SK-N-SH (cell line): Measurements from ENCODE around the gene RANBP9. TPM values are rescaled to one million over a fixed set of nuclear protein-coding genes. Genes with fewer than 3 reads are reported as not detected.

Experiments
- CTCF ChIA-PET: fragments of 300-600, 350-600 bp; formaldehyde crosslinking; extraction: SDS; loops from one replicate; lab custom pipeline; 2021; lab: Yijun Ruan, JAX
- POLR2A ChIA-PET: fragments of 350-600 bp; sonication (Branson Sonifier 250); formaldehyde crosslinking; extraction: SDS; loops from one replicate; lab custom pipeline; 2020; ENCODE audit warnings: antibody characterized with exemption, inconsistent platforms; lab: Yijun Ruan, JAX
- DNase-seq: peaks from one replicate; pipeline ENCODE4 v3.0.0; 2012
- H2AFZ ChIP-seq: fragments of 200-600 bp; sonication (generic); 2 replicates; pipeline ENCODE4 v1.8.1; 2016; ENCODE audit warnings: antibody characterized with exemption, mild to moderate bottlenecking, low read depth
- H3F3A ChIP-seq: fragments of 200-600 bp; sonication (generic); replicated peaks from 2 replicates; pipeline ENCODE3; 2016; ENCODE audit warnings: antibody characterized with exemption, mild to moderate bottlenecking; ENCODE audit not compliant: insufficient read depth
- H3K27ac ChIP-seq, 2 experiments: fragments of 200-500 bp in 1 of 2; fragments of 200-600 bp in 1 of 2; sonication (Bioruptor generic) in 1 of 2; sonication (generic), shearing (Covaris generic) in 1 of 2; 2 replicates each; pipeline versions ENCODE4 v1.5.1 to v1.6.1; 2014 to 2016; ENCODE audit warnings: low read depth in 2 of 2, inconsistent platforms in 1 of 2, low read length in 1 of 2, mild to moderate bottlenecking in 1 of 2, mixed read lengths in 1 of 2
- H3K27me3 ChIP-seq: fragments of 200-600 bp; sonication (generic), shearing (Covaris generic); 2 replicates; pipeline ENCODE4 v1.6.1; 2016; ENCODE audit warnings: mixed run types; ENCODE audit not compliant: insufficient read depth
- H3K36me3 ChIP-seq, 2 experiments: fragments of 200-500 bp in 1 of 2; fragments of 200-600 bp in 1 of 2; sonication (Bioruptor generic) in 1 of 2; sonication (generic) in 1 of 2; replicated peaks in 1 of 2; 2 replicates each; pipeline versions ENCODE3 to v1.5.1; 2014 to 2016; ENCODE audit warnings: low read length in 1 of 2, mild to moderate bottlenecking in 1 of 2; ENCODE audit not compliant: insufficient read depth in 2 of 2, control insufficient read depth in 1 of 2
- H3K4me1 ChIP-seq, 2 experiments: fragments of 200-500 bp in 1 of 2; fragments of 200-600 bp in 1 of 2; sonication (Bioruptor generic) in 1 of 2; sonication (generic), shearing (Covaris generic) in 1 of 2; 2 replicates each; pipeline versions ENCODE4 v1.5.1 to v1.6.1; 2014 to 2016; ENCODE audit warnings: low read depth in 1 of 2, low read length in 1 of 2, mixed run types in 1 of 2; ENCODE audit not compliant: insufficient read depth in 2 of 2, control insufficient read depth in 1 of 2
- H3K4me2 ChIP-seq: fragments of 200-600 bp; sonication (generic), shearing (Covaris generic); 2 replicates; pipeline ENCODE4 v1.6.1; 2017; ENCODE audit warnings: mixed run types
- H3K4me3 ChIP-seq, 2 experiments: fragments of 200-500 bp in 1 of 2; fragments of 200-600 bp in 1 of 2; sonication (Bioruptor generic) in 1 of 2; sonication (generic), shearing (Covaris generic) in 1 of 2; 2 replicates each; pipeline versions ENCODE4 v1.5.1 to v1.8.1; 2014 to 2016; ENCODE audit warnings: low read depth in 2 of 2, inconsistent platforms in 1 of 2, low read length in 1 of 2, mild to moderate bottlenecking in 1 of 2, mixed read lengths in 1 of 2, moderate library complexity in 1 of 2
- H3K79me2 ChIP-seq: fragments of 200-600 bp; sonication (generic); 2 replicates; pipeline ENCODE4 v1.8.1; 2017; ENCODE audit warnings: mild to moderate bottlenecking; ENCODE audit not compliant: insufficient read depth
- H3K9ac ChIP-seq: fragments of 200-600 bp; sonication (generic); 2 replicates; pipeline ENCODE4 v1.6.1; 2017; ENCODE audit warnings: mixed run types
- H3K9me2 ChIP-seq: fragments of 200-600 bp; sonication (generic); 2 replicates; pipeline ENCODE4 v1.6.1; 2017; ENCODE audit warnings: mixed run types
- H3K9me3 ChIP-seq: fragments of 200-600 bp; sonication (generic); 2 replicates; pipeline ENCODE4 v1.6.1; 2017; ENCODE audit warnings: mixed run types, mild to moderate bottlenecking, moderate library complexity
- H4K20me1 ChIP-seq: fragments of 200-600 bp; sonication (generic); 2 replicates; pipeline ENCODE4 v1.6.1; 2017; ENCODE audit warnings: mild to moderate bottlenecking, mixed run types; ENCODE audit not compliant: insufficient read depth
- EZH2phosphoT487 ChIP-seq: fragments of 200-600 bp; sonication (generic); IDR thresholded peaks from 2 replicates; pipeline ENCODE4 v1.6.1; 2017; ENCODE audit warnings: low read depth, mixed run types, mild to moderate bottlenecking, antibody characterized with exemption, moderate library complexity, borderline replicate concordance
- FOSL2 ChIP-seq: IDR thresholded peaks from 2 replicates; pipeline ENCODE4 v1.4.0; 2012; ENCODE audit warnings: low read depth, mild to moderate bottlenecking, moderate library complexity, borderline replicate concordance
- FOXM1 ChIP-seq: IDR thresholded peaks from 2 replicates; pipeline ENCODE4 v1.4.0; 2012; ENCODE audit warnings: low read depth, mild to moderate bottlenecking
- GABPA ChIP-seq: IDR thresholded peaks from 2 replicates; pipeline ENCODE4 v1.4.0; 2012; ENCODE audit warnings: low read depth, mild to moderate bottlenecking
- GATA2 ChIP-seq: sonication (generic); formaldehyde crosslinking; IDR thresholded peaks from 2 replicates; pipeline ENCODE4 v1.5.0; 2020; ENCODE audit warnings: mild to moderate bottlenecking, missing genetic modification reagents
- IRF3 ChIP-seq: fragments of 150-350 bp; IDR thresholded peaks from 2 replicates; pipeline ENCODE4 v1.6.1; 2016; ENCODE audit warnings: mild to moderate bottlenecking, low read depth, low read length
- JUND ChIP-seq: IDR thresholded peaks from 2 replicates; pipeline ENCODE4 v1.4.0; 2012
- MXI1 ChIP-seq: IDR thresholded peaks from 2 replicates; pipeline ENCODE4 v1.6.1; 2012; ENCODE audit warnings: mild to moderate bottlenecking, low read depth, low read length, improper control_type of control experiment
- NFIC ChIP-seq: IDR thresholded peaks from 2 replicates; pipeline ENCODE4 v1.4.0; 2012; ENCODE audit warnings: borderline replicate concordance
- NRF1 ChIP-seq: IDR thresholded peaks from 2 replicates; pipeline ENCODE4 v1.6.1; 2012; ENCODE audit warnings: low read depth, mild to moderate bottlenecking, low read length
- PBX3 ChIP-seq: IDR thresholded peaks from 2 replicates; pipeline ENCODE4; 2012
- POLR2AphosphoS5 ChIP-seq: IDR thresholded peaks from 2 replicates; pipeline ENCODE4 v1.6.1; 2012; ENCODE audit warnings: low read depth, low read length
- RCOR1 ChIP-seq: fragments of 150-350 bp; IDR thresholded peaks from 2 replicates; pipeline ENCODE4 v1.6.1; 2017; ENCODE audit warnings: antibody characterized with exemption, low read length
- REST ChIP-seq: IDR thresholded peaks from 2 replicates; pipeline ENCODE4 v1.6.1; 2012; ENCODE audit warnings: mild to moderate bottlenecking, low read depth, low read length, moderate library complexity
- RFX5 ChIP-seq: IDR thresholded peaks from 2 replicates; pipeline ENCODE4 v1.6.1; 2012; ENCODE audit warnings: mild to moderate bottlenecking, improper control_type of control experiment, low read length
- RXRA ChIP-seq: IDR thresholded peaks from 2 replicates; pipeline ENCODE4 v1.4.0; 2012; ENCODE audit warnings: low read depth, mild to moderate bottlenecking, borderline replicate concordance
- SIN3A ChIP-seq: IDR thresholded peaks from 2 replicates; pipeline ENCODE4 v1.6.1; 2012; ENCODE audit warnings: low read depth, mild to moderate bottlenecking, low read length, moderate library complexity, borderline replicate concordance
- SMC3 ChIP-seq: IDR thresholded peaks from 2 replicates; pipeline ENCODE4 v1.6.1; 2012; ENCODE audit warnings: low read depth, low read length, improper control_type of control experiment
- TAF1 ChIP-seq: IDR thresholded peaks from 2 replicates; pipeline ENCODE4 v1.6.1; 2012; ENCODE audit warnings: low read depth, mild to moderate bottlenecking, low read length, moderate library complexity, borderline replicate concordance
- TEAD4 ChIP-seq: IDR thresholded peaks from 2 replicates; pipeline ENCODE4 v1.4.0; 2012; ENCODE audit warnings: mild to moderate bottlenecking, borderline replicate concordance; ENCODE audit not compliant: insufficient read depth
- USF1 ChIP-seq: IDR thresholded peaks from 2 replicates; pipeline ENCODE4 v1.4.0; 2012; ENCODE audit warnings: low read depth, borderline replicate concordance
- YY1 ChIP-seq: IDR thresholded peaks from 2 replicates; pipeline ENCODE4 v1.4.0; 2012; ENCODE audit warnings: low read depth, mild to moderate bottlenecking
- WGBS: methylation state at CpG from one replicate; pipeline ENCODE4 v1.1.6; 2017; ENCODE audit warnings: low lambda C conversion rate; 5-methylcytosine and 5-hydroxymethylcytosine counted together
- polyA plus RNA-seq, 3 experiments: library from polyadenylated mRNA; depleted of rRNA; stranded (reverse); fragments of >200 nt; gene quantifications; 2 replicates each; pipeline ENCODE4 v1.2.3, GENCODE V29; 2012
- TF ChIP-seq, protein P1 (sequence below): IDR thresholded peaks from 2 replicates; pipeline ENCODE4 v1.4.0; 2012; ENCODE audit warnings: low read depth, borderline replicate concordance

RANBP9 gene
- polyA plus RNA-seq, 1 of the 3 experiments (the other 2 are of a cell fraction): 20.4 TPM

DNA sequence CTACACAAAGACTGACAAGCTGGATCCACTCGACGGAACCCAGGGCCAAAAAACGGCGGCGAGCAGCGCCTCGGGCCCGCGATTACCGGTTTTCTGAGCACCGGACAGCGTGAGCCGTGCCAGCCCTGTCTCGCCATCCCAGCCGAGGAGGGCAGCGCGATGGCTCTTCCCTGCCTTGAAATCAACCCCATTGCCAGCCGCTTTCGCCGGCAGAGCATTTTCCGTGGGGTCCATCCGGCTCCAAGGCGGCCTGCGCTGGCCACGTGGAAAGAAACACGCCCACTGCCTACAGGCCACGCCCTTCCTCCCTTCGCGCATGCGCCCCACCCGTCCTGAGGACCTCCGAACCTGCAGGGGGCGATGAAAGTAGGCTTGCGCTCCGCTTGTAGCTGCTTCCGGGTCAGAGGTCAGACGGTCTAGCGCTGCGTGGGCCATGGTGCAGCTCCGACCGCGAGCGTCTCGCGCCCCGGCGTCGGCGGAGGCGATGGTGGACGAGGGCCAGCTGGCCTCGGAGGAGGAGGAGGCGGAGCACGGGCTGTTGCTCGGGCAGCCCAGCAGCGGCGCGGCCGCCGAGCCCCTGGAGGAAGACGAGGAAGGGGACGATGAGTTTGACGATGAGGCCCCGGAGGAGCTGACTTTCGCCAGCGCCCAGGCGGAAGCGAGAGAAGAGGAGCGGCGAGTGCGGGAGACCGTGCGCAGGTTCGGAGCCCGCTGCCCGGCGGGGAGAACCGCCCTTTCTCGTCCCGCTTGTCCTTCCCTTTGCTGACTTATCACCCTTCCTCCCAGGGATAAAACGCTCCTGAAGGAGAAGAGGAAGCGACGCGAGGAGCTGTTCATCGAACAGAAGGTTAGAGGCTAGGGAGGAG is 96.5 kb downstream of the RANBP9 start, which contains the start of gene NOL7:
TSS of gene NOL7 (plus strand) at position 410 of the 866 bp plus-strand sequence. CDS start at position 434, 24 bp downstream.
- H3K4me2 ChIP-seq: peak within 1 kb of the TSS; percentile 88
- H3K79me2 ChIP-seq: peaks cover 59% of the 10 kb centered on the region
- no peaks in the 10 kb centered on the region for H3K9me2 ChIP-seq
- TF ChIP-seq SIN3A (peak; percentile 87; the same call in 1 of the 2 replicates), FOXM1 (no peak), PBX3 (no peak; the same call in 1 of the 2 replicates), IRF3 (no peak), JUND (no peak), EZH2phosphoT487 (no peak), TEAD4 (no peak), SMC3 (0 out of 2 replicates have a peak, but pooled peaks have one; percentile 7), GABPA (peak; percentile 91), POLR2AphosphoS5 (peak; percentile 95), RFX5 (no peak), REST (peak; percentile 35; the same call in 1 of the 2 replicates), NFIC (no peak; the same call in 1 of the 2 replicates), MXI1 (peak; percentile 99), TAF1 (peak; percentile 95), FOSL2 (no peak), USF1 (peak; percentile 80), RXRA (no peak), NRF1 (peak; percentile 88), GATA2 (CRISPR knock-in tag) (no peak), YY1 (peak; percentile 78), RCOR1 (peak; percentile 59)
- TF ChIP-seq, protein P1, sequence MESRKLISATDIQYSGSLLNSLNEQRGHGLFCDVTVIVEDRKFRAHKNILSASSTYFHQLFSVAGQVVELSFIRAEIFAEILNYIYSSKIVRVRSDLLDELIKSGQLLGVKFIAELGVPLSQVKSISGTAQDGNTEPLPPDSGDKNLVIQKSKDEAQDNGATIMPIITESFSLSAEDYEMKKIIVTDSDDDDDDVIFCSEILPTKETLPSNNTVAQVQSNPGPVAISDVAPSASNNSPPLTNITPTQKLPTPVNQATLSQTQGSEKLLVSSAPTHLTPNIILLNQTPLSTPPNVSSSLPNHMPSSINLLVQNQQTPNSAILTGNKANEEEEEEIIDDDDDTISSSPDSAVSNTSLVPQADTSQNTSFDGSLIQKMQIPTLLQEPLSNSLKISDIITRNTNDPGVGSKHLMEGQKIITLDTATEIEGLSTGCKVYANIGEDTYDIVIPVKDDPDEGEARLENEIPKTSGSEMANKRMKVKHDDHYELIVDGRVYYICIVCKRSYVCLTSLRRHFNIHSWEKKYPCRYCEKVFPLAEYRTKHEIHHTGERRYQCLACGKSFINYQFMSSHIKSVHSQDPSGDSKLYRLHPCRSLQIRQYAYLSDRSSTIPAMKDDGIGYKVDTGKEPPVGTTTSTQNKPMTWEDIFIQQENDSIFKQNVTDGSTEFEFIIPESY: no peak

More for the DNA sequence above, 96.5 kb downstream of the RANBP9 start, which contains the start of gene NOL7:
- H3K27ac ChIP-seq: peak within 1 kb of the TSS; percentile 93 to 95
- peaks cover 15% of the 10 kb centered on the region for H3F3A ChIP-seq
- DNase-seq: peak; percentile 99
- no peaks in the 10 kb centered on the region for H3K27me3 ChIP-seq
- WGBS: under 1% methylated on average over 43 of the region's 85 CpGs
- peak within 1 kb of the TSS; percentile 91 for H3K9ac ChIP-seq
- H3K4me1 ChIP-seq: peaks cover 5 to 24% of the 10 kb centered on the region in 2 experiments; a peak in 3 of 4 replicates
- H3K4me3 ChIP-seq: peak within 1 kb of the TSS; percentile 96 to 99
- POLR2A ChIA-PET: interaction anchor here (0.7 to 4.1 kb wide), 14 partner anchors 10 to 287 kb away, joined by 3 to 33 read pairs (median 4); partner anchors contain the start of genes GFOD1, RANBP9, SIRT5 and TBC1D7
- H3K36me3 ChIP-seq: peaks cover 27 to 33% of the 10 kb centered on the region in 2 experiments
- peaks cover 14% of the 10 kb centered on the region for H4K20me1 ChIP-seq
- peak within 1 kb of the TSS; percentile 85 for H2AFZ ChIP-seq
- CTCF ChIA-PET: interaction anchor here (0.6 to 3.5 kb wide), 27 partner anchors 9 to 284 kb away, joined by 3 to 30 read pairs (median 4); partner anchors contain the start of genes GFOD1 and SIRT5
- H3K9me3 ChIP-seq: no peaks in the 10 kb centered on the region
